DMS153 treated with DMSO at 0.1 percent for 48 hours (cell line): ENCODE measurements around the gene MARCKS.

ENCODE experiments used
- DNase-seq: peaks from one replicate; lab custom pipeline; 2025; ENCODE audit not compliant: unreplicated experiment; lab: John Stamatoyannopoulos, UW

Gene MARCKS, protein sequence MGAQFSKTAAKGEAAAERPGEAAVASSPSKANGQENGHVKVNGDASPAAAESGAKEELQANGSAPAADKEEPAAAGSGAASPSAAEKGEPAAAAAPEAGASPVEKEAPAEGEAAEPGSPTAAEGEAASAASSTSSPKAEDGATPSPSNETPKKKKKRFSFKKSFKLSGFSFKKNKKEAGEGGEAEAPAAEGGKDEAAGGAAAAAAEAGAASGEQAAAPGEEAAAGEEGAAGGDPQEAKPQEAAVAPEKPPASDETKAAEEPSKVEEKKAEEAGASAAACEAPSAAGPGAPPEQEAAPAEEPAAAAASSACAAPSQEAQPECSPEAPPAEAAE

DNA sequence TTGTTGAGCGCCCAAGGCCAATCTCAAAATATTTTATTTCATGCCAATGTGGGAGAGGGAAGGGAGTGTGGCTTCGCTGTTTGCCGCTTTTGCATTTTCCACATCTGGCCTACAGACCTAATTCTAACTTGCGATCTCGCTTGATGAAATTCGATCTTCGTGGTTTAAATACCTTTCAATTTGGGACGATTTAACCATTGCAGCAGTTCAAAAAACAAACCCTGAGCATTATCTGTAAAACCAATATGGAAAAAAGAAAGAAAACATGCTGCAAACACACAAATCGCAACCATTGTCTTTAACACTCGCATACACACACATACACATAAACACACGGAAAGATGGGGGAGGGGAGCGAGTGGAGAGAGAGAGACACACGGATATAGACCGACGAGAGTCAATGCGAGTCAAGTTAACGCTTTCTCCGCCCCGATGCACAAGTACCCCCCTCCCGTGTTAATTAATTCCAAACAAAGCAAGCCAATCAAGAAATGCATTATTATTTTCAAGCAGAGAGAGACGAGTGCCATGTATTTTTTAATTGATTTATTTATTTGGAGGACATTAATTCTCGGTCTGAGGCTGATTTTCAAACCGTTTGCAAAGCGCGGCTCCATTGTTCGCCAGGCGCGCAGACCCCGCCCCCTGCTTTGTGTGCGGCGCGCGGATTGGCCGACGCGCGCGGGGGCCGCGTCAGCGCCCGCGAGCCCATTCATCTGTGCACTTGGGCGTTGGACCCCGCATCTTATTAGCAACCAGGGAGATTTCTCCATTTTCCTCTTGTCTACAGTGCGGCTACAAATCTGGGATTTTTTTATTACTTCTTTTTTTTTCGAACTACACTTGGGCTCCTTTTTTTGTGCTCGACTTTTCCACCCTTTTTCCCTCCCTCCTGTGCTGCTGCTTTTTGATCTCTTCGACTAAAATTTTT lies at the start of gene MARCKS:
Gene MARCKS, plus strand, starts transcription at position 721 of the 931 bp plus-strand sequence. CDS start 401 bp downstream, outside the sequence.
- DNase-seq = peak; percentile 94

DNA sequence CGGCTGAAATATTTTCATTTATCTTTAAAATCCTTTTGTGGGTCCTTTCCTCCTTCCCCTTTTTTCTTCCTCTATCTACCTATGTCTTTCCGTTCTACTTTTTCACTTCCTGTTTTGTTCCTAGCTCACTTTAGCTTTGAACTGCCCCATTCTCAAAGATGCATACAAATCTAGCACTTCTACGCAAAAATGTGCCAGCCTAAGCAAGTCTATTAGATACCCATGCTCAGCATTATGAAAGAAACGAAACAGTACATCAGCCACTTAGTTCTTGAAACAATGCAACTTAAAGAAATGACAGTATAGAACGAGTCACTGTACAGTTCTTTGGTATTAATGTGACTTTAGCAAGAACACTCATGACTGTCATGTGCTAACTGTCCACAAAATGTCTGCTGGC lies 47.3 kb upstream of the MARCKS start:
- DNase-seq = no peak

DNA sequence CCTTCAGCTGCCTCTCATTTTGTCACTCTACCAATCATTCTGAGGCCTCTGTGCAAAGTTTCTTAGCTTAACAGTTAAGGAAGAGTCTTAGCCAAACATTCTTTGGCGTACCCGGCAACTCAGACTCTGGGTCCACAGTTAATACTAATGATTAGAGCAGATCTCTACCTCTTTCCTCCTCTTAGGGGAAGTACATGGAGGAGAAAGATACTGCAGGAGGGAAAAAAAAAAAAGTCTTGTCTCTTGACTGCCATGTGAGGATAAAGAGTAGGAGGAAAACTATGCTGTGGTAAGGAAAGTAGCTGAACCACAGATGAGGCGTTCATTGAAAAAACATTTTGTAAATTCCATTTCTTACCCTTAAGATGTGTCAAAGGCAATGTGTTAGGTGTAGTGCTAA lies 44.0 kb upstream of the MARCKS start:
- DNase-seq = no peak

DNA sequence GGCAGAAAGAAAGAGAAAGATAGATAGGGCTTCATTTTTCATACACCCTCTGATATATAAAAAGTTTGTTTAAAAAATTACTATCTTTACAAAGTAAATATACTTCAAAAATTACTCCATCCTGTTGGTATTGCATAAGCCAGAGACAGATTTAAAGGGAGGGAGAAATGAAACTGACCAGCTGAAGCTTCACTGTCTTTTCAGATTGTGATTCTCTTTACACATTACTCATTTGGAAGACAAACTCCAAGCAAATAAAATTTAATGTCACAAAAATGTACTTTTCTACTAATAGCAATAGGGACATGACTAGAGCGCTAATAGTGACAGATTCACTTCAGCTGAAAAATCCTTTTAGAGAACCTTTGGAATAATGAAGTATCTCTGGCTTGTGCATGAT lies 38.6 kb upstream of the MARCKS start:
- no peak for DNase-seq

DNA sequence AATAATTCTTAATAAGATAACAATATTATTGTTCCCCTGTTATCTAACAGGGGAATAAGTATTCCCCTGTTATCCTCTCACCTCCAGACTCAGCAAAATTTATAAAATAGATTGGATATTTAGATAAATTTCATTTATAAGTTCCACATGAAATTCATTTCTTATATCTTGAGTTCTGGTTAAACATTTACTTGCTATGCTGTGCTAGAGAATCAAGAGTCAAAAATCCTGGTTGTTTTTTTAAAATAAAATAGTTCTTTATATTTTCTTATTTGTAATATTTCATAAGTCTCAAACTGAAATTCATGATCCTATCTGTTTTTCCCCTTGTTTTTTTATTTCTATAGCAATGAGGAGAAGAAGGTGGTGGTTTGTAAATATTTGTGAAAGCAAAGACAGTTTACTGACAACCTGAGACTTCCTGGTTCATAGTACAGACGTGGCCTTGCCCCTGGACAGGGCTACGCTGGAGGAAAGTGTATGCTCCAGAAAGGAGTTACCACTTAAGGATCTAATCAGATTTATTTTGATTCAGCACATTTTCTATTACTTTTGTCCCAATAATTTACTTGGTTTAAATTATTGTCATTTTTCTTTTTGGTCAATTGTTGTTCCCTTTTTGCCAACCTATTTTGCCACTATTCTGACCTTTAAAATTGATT lies 37.8 kb upstream of the MARCKS start:
- DNase-seq = no peak

DNA sequence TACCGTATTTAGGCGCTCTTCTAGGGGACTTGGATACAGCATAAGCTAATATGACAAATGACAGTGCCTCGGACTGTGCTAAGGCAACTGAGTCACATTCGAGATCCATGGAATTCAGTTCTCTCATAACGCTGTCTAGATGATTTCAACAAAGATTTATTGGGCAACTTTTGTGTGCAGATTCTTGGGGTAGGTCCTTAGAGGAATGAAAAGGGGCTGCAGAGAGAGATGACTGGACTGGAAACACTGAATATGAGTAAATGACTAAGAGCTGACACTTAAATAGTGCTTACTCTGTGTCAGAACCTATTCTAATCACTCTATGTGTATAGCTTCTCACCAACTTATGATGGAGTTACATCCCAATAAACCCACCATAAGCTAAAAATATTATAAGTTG lies 36.4 kb upstream of the MARCKS start:
- no peak for DNase-seq

DNA sequence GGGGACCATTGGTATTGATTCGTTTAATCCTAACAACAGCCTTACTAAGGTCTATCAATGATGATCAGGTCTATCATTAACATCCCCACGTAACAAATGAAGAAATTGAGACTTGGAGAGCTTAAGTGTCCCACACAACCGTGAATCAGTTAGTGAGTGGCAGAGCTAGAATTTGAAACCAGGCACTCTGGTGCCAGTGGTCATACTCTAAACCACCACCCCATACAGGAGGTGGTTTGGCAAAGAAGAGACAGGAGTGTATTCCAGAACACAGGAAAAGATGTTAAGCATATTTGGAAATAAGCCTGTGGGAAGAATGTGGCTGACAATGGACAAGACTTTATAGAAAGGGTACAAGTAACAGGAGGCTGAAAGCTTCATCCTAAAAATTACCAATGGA lies 35.7 kb upstream of the MARCKS start:
- no peak for DNase-seq

DNA sequence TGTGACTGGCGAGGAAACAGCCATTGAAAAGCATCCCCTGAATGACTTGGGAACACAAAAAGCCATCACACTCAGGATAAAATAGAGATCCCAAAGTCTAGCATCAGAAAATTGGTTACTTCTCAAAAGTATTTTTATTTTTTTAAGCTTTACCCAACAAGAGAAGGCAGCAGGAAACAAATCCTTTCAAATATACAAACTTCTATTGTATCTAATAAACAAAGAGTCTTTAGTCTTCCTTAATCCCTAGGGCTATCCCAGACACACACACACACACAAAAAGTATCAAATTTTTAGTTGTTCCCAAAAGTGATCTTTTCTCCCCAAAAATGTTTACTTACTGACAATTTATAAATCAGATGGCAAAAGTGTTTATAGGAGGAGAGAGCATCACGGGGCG lies 33.2 kb upstream of the MARCKS start:
- DNase-seq = no peak

DNA sequence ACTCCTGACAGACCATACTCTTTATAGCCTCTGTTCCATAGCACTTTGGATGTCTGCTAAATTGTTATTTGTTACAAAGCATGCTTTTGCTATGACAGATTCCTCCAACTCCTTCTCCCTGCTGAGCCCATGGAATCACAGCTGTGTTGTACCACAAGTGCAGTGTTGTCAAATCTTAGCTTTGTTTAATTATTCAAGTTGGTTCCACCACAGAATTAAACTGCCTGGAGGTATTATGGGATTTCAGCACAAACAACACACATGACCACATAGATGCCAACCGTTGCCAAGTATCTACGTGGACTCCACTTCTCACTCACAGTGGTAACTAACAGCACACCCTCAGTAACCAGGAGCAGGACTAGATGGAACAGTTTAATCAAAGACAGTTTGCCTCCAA lies 32.7 kb upstream of the MARCKS start:
- DNase-seq = no peak

DNA sequence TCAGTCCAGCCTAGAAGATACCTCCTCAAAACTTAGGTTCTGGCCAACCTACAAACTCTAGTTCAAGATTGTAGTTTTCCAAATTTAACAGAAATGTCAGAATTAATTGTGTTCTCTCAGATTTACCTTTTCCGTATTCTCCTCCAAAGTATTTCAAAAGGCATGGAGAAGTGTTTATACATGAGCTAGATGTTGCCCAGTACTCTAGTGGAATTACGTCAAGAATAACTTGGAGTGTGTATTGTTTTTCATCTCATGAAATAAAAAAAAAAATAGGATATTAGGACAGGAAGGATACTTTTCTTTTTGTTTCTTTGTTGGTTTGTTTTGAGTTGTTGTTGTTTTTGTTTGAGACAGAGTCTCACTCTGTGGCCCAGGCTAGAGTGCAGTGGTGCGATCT lies 32.3 kb upstream of the MARCKS start:
- DNase-seq = no peak

DNA sequence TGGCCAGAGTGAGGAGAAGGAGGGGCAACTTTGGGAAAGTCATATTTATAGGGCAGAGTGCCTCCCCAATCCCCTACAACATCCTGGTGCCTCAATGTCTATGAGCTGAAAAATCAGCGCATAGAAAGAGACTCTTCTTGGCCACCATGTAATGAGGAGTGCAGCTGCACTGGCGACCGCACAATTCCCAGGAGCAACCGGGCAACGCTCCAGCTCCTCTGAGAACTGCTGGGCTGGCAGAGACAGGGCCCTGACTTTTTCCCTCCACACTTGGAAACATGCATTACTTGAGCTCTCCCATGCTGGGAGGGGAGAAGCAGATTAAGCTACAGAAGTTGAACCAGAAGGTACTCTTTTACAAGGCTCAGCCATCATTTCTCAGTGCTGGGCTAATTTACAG lies 31.4 kb upstream of the MARCKS start:
- no peak for DNase-seq

DNA sequence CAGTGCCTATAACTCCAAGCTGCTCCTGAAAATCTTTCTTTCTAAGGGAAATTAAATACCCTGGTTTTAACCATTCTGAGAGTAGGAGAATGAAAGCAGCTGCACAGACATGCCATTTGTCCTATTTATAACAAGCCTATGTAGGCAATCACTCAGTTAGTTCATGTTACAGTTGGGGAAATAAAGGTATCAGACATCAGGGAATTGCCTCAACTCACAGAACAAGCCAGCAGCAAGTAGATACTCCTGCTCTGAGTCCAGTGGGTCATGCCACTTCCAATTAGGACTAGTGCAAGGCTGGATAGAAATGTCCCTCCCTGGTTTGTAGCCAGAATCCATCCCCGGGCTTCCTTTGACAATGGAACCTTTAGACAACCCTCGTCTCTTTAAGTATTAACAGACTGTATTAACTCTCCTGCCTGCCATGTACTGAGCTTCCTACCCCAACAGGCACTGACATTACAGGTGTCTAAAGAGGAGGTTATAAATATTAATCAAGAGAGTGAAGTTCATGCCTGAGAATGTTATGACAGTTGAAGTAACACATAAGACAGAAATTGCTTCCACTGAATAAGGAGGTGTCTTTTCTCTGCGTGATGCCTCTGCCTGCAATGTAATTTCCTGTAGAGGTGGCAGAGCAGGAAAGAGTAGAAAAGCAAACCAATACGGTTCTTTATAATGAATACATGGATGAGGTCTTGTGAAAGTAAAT lies 28.0 kb upstream of the MARCKS start:
- DNase-seq = no peak

DNA sequence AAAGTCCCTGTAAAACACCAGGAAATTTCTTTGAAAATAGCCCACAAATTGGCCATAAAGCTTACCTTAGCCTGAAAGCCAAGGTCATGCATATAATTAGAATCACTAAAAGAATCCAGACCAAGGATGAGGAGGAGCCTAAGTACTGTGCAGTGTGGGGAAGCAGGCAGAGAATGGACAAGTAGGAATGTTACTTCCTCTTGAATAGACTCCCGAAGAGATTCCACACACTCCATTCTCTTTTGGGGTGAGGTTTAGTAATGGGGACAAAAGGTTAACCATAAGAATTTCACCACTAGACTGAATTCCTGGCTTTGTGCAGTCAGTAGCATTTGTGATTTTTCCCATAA lies 27.5 kb upstream of the MARCKS start:
- no peak for DNase-seq

DNA sequence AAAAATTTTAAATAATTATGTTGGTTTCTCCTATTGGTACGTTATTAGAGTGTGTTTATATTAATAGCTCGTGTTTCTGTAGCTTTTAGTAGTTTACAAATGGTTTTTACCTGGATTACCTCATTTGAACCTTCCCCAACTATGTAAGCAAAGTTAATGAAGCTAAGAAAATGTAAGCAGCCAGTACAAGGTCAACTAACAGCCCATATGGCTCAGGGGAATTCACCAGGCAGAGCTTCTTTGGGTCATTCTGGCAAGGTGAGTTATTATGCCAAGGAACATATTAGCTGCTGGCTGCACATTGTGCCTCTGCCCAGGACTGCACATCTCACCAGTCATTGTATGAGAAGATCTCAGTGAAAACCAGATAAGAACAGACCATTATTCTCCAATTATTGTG lies 27.0 kb upstream of the MARCKS start:
- no peak for DNase-seq

DNA sequence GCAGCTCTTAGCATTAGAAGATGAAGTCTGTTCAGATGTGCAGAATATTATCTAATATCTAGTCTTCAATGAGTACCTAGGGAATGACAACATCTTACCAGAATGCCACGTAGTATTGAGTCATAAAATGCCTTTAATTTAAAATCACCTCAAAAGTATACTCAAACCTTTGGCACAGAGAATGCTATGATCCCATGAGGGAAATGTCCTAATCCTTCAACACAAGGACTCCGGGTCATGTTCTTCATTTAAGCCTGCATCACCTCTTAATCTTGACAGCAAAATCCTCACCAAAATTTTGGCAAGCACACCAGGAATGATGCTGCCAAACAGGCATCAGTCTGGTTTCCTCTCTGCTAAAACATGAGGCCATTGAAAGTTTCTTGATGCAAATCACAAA lies 23.6 kb upstream of the MARCKS start:
- DNase-seq = no peak

DNA sequence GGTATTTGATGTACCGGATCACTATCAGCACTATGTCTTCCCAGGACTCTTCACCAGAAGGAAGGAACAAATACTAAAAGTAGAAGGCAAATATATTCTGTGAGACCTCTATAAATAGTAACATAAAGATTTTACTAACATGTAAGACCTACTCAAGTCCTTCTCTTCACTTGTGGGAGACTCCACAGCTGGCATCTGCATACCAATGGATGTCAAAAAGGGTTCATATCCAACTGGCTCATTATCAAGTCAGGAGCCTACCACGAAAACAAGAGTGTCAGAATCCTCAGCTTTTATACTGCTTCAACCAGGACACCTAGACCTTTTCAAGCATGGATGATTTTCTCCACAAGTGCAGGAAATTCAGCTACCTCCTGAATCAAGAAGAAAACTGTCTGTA lies 20.0 kb upstream of the MARCKS start:
- no peak for DNase-seq

DNA sequence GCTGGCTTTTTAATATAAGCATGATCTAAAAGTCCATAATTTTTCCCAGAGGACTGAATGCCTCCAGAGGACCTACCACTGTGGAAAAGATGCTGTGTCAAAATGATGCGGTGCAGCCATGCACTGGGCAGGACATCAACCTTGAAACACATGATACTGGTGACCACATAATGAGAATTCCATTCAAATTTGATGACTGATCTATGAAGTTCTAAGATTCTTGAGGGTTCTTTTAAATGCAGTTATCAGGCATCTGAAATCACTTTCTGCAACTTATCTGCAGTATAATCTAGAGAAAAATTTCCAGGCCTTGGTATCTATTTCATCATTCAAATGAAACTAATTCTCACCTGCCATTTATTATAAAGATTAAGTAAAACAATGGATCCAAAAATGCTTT lies 15.0 kb upstream of the MARCKS start:
- DNase-seq = no peak

DNA sequence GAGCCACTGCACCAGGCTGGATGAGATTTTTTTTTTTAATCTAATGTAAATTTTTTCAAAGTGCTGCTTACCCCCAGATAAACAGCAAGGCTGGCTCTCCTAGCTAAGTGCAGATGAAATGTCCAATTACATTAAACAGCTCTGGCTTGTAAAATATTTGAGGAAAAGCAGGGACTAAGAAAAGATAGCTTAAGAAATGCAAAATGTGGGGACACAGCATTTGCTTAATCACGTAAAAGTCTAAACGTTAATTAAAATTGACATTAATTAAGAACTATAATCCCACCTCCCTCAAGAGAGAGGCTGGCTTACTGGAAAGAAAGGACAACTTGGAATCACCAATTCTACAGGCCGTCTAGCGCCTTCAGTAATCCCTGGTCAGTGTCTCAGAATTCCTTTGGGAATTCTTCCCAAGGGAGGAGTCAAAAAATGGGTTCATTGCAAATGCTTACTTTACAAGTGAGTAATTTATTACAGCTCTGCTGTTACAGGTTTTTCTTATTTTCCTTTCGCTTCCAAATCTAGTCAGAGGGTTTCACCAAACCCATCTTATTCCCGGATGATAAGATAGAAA lies 13.6 kb upstream of the MARCKS start:
- no peak for DNase-seq

DNA sequence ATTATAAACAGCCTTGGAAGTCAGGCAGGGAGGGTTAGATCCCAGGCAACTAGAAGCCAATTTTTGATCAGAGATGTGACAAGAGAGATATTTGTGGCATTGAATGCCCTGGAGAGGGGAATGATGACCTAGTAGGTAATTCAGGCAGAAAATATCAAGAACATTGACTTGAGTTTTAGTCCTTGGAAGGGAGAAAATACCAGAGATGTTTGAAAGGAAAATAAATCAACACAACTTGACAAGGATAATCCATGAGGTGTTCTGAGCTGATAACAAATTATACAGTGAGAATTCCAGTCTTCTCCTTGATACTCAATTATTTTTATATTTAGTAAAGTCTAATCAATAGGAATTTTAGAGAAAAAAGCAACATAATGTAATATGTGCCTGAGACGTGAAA lies 10.6 kb upstream of the MARCKS start:
- no peak for DNase-seq

DNA sequence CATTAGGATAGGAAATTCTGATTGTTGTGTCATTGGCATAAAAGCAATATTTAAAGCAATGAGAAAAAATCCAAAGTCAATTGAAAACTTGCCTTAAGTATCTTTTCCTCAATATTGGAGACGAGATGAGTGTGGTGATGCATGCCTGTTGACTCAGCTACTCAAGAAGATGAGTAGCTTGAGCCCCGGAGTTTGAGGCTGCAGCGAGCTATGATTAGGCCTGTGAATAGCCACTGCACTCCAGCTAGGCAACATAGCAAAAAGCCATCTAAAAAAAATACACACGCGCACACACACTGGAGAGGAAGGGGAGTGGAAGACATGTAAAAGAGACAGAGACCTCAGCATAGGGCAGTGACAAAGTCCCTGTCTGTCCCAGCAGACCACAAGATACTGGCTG lies 9.7 kb upstream of the MARCKS start:
- no peak for DNase-seq

DNA sequence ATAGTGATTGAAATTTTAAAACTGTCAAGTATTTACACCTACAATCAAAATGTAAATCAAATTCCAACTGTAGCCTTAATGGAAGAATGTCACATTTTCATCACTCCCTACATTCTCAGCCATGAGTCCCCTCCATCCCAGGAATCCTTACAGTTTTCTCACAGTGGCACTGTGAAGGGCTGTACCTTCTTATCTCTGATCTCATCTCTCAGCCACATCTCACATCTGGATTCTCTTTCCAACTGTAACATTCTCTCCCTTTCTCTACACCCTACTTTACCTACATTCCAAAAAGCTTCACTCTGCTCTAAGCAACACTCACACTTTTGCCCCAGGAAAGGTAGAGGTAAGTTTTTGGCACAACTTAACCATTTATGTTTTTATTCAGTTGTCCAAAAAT lies 8.9 kb upstream of the MARCKS start:
- no peak for DNase-seq
